Fibroblast of skin of left biceps (primary cell): ENCODE data around the gene C1QTNF3.
A peak's percentile ranks its signal among the peaks of the same experiment; 100 is the strongest.
"Not testable (repeated sequence)": the region's sequence is repeated elsewhere in the genome, so short reads cannot be mapped to it uniquely, and the experiment has no call there.

ENCODE experiments used
- DNase-seq, 2 experiments: peaks; one replicate each; pipeline ENCODE4 v3.0.0-alpha.2; 2013; ENCODE audit warnings: low read depth in 2 of 2

Gene C1QTNF3

GRCh38 chr5:34051374-34051980 lies 8.5 kb upstream of the C1QTNF3 start:
- DNase-seq, result no peak

- DNase-seq, result no peak
These were observed 5.0 kb upstream of the C1QTNF3 start for GRCh38 chr5:34047774-34048572.

DNA sequence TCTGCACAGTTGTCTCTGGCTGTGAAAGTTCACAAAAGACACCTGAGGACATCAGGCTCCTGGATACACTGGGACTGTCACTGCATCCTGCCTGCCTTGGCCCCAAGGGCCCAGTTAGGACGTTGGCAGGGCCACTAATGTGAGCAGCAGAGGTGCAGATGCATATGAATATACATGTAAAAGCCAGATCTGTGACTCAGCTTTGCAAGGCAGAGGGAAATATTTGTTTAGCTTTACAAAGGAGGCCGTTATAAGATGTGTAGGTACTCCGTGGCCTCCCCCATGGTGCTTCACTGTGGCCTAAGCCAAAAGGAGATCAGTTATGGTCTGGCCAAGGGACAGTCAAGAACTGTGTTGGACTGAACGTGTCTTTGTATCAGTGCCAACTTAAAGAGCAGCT lies 4.1 kb upstream of the C1QTNF3 start:
- DNase-seq, result no peak

DNA sequence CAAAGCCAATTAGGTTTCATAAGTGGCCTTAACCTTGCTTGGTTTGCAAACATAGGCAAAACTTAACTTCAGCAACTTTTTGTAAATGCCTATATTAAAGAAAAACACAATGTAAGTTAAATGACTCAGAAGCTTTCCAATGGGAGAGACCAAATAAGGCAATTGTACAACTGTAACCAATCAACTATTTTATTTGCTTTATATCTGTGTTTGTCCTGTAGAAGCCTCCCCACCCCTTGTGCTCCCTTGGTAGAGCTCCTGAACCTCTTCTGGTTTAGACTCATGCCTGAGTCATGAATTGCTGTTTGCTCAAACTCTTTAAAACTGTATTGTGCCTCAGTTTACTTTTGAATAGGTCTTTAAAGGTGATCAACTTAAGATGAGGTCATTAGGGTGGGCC lies 3.0 kb upstream of the C1QTNF3 start:
- peak in 1 of 2 experiments; percentile 29 for DNase-seq

DNA sequence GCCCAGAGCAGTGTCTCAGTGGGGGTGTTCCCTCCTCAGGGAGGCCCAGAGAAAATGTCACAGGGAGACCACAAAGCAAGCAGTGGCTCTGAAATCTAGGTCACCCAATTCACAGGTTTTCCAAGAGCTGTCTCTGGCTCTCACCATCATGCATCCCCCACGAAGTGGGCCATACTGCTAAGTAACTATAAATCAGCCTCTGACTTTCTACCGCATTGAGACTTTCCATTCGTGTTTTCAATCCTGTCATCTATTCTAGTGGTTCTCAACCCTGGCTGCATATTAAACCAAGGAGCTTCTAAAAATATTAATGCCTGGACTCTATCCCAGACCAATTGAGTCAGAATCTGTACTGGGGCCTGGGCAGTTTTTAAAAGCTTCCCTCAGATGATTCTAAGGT lies 2.0 kb upstream of the C1QTNF3 start:
- DNase-seq, result no peak

GRCh38 chr5:34042321-34042720 lies 692 bp downstream of the C1QTNF3 start:
- no peak for DNase-seq

DNA sequence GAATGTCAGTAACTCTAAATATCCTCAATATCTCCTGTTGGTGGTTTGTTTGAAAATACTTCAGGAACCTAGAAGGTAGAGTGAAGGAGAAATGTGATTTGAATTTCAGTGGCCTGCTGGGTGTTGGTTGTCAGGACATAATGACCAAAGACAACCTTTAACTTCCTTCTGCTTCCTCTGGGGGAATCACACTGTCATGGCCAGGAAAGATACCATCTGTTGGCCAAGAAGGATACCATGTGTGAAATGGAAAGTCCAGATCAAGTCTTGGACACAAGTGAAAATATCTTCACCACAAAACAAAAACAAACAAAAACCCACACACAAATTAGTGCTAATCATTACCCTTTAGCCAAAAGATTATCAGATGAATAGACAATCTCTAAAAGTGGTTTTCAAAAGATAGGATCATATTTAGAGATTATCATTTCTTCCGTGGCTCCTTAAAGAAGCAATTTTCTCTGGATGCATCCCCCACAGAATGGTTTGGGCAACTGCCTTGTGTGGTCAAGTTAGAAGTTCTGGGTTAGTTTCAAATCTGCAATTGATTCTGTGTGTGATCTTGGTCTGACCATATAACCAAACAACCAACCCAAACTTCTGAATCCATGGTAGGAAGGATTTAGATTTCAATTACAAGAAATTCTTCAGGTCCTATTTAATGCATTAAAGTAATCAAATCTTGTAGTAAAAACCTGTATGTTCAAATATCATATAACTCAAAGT lies 1.6 kb downstream of the C1QTNF3 start:
- DNase-seq, result no peak

GRCh38 chr5:34040472-34040871 lies 2.5 kb downstream of the C1QTNF3 start:
- no peak for DNase-seq

DNA sequence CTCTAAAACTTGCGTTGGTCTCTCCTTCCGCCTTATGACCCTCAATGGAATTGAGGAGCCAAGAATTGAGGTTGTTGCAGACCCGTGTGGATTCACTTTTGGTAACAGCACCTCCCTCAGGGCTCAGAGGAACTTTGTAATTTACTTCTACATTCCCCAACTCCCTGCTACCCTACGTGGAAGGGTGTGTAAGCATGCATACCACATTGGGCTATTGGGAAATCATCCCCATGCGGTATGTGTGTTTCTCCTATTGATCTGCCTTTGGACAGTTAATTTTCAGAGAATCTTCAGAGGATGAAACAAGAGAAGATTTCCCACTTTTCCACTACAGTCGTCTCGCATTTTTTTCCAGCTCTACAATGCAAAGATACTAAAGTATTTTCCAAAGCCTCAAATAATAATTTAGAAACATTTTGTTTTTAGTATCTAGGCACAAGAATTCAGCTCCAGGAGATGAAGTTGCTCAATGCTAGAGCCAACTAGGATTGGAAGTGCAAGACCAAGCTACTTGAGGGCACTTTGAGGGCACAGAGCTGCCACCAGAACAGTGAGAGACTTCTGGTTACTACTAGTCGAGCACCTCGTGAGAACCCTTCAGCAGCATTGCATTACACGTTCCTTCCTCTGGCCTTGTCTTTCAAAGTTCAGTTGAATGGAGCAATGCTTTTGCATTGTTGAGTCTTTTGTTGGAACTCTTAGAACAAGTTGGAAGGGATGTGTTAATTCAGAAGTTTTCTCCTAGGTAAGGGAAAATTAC lies 3.4 kb downstream of the C1QTNF3 start:
- no peak for DNase-seq

DNA sequence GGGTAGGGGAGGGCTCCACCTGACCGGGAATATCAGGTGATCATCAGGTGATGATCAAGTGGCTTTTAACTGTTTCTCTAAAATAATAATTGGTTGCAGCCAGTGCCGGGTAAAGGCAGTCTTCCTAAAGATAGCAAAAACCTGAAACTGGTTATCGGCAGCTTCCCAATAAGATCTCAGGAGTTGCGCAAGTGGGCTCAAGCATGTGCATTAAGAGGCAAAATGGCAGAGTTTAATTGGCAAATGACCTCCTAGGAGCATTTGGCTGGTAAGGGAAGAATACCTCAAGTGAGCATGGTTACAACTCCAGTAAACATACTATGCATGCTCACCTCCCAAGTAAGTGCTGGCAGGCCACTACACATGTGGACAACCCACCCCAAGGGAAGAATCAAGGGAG lies 4.2 kb downstream of the C1QTNF3 start:
- DNase-seq, result no peak

- DNase-seq, result no peak
These were observed 4.6 kb downstream of the C1QTNF3 start for GRCh38 chr5:34038390-34038789.

DNA sequence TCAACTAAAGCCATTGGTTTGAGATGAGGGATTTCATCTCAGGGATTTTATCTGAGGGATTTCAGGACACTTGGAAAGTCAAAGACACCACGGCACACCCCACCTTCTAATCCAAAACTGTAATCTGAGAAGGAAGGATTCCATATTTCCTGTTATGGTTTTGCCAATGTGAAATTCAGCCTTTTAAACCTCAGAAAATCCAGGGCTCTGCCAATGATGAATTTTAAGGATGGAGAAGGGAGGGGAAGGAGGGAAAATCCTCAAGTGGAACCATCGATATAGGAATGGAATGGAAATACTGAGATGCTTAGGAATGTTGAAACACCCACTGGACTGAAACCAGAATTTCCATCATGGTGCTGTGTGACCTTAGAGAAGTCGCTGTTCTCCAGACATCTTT lies 5.3 kb downstream of the C1QTNF3 start:
- no peak for DNase-seq

GRCh38 chr5:34035756-34036155 lies 7.3 kb downstream of the C1QTNF3 start:
- no peak for DNase-seq

GRCh38 chr5:34034534-34035327 lies 8.3 kb downstream of the C1QTNF3 start:
- DNase-seq, result no peak

DNA sequence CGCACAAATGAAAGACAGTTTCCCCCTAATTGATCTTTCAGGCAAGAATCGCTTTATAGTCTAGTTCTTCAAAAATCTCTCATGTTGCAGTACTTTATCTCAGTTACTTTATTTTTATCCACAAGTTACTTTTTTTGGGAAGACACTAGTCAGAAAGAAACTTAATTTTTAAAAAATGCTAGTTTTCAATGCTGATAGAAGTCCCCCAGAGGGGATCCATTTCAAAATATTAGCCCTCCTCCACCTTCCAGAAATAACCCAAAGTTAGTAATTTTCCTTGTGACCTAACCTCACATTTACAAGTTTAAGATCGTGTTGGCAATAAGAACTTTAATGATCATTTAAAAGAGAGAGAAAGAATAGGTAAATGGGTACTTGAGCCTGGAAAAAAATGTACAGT lies 11.0 kb downstream of the C1QTNF3 start:
- DNase-seq, result no peak

DNA sequence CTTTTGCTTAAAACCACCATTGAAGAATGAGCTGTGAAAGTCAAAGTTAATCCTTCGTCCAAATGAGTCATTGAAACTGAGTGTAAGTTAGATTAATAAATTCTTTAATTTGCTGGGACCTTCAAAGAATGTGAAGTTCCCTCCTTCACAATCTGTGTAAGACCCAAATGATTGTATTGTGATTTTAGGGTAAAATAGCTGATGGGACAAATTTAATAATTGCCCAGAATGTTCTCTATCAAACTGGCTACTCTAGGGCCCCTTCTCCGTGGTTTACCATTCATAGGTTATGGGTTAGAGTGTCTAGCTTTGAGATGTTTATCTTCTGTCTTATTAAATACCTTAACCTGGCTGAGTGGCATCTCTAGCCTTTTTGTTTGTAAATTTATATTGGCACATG lies 11.9 kb downstream of the C1QTNF3 start:
- DNase-seq, result no peak

DNA sequence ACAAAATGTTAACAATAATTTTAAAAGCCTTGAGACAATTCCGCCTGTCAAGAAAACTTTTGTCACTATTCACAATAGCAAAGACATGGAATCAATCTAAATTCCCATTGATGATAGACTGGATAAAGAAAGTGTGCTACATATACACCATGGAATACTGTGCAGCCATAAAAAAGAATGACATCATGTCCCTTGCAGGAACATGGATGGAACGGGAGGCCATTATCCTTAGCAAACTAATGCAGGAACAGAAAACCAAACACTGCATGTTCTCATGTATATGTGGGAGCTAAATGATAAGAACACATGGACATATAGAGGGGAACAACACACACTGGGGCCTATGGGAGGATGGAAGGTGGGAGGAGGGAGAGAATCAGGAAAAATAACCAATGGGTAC lies 12.4 kb downstream of the C1QTNF3 start:
- not testable (repeated sequence) for DNase-seq

- no peak for DNase-seq
These were observed 13.0 kb downstream of the C1QTNF3 start for GRCh38 chr5:34030048-34030447.

DNA sequence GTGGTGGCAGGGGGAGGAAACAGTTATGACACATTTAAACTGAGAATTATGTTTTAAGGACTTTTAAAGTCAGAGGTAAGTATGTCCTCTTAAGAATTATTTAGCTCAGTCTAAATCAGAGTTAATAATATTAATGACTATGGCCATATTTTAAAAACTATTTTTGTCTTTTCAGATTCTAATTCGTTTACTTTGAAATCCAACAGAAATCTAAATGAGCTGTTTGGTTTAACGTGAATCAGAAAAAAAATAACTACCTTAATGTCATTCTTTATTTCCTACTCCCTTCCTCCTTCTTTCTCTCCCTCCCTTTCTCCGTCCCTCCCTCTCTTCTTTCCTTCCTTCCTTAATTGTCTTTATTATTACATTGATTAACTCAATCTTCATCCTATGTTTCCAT lies 14.7 kb downstream of the C1QTNF3 start:
- DNase-seq, result no peak

- DNase-seq, result no peak
These were observed 16.8 kb downstream of the C1QTNF3 start for GRCh38 chr5:34026089-34026761.
